ENCODE data around the gene BRIP1. TPM values are rescaled to one million over a fixed set of nuclear protein-coding genes. Genes with fewer than 3 reads are reported as not detected.

The BRIP1 gene
- total and polyA plus RNA-seq, 2 experiments from 2014 or later: 8.0 to 23.1 TPM

GRCh38 chr17:61700252-61700651 is 163.1 kb downstream of the BRIP1 start:
- Mint-ChIP-seq H3K4me3 (no peak overlapping the region), H3K9me3 (peaks cover 81% of the 10 kb centered on the region), H3K36me3 (ENCODE audit: low read depth) (peaks cover 90% of the 10 kb centered on the region), H3K4me1 (no peaks in the 10 kb centered on the region), H3K27me3 (ENCODE audit: insufficient read depth, low read depth, poor library complexity) (no peaks in the 10 kb centered on the region), H3K27ac (no peak overlapping the region)
- Histone ChIP-seq H3K27ac (ENCODE audit: low read depth) (no peak overlapping the region), H3K4me2 (no peak overlapping the region), H3K36me3 (ENCODE audit: insufficient read depth) (peaks cover 4% of the 10 kb centered on the region; the same call in 1 of the 2 replicates), H3K4me1 (ENCODE audit: insufficient read depth) (no peaks in the 10 kb centered on the region), H3K27me3 (ENCODE audit: insufficient read depth) (no peaks in the 10 kb centered on the region), H3K9me2 (ENCODE audit: insufficient read depth) (no peaks in the 10 kb centered on the region; the same call in 1 of the 2 replicates), H3F3A (replicated peaks; ENCODE audit: low read depth) (no peaks in the 10 kb centered on the region), H2AFZ (no peak overlapping the region), H4K20me1 (replicated peaks; ENCODE audit: insufficient read depth) (no peaks in the 10 kb centered on the region), H3K4me3 (no peak overlapping the region), H3K79me2 (replicated peaks; ENCODE audit: insufficient read depth) (no peaks in the 10 kb centered on the region)
- TF ChIP-seq EZH2 (IDR thresholded peaks at IDR 0.05; ENCODE audit: low read depth, unreplicated experiment) (no peak), POLR2AphosphoS5 (IDR thresholded peaks at IDR 0.05; ENCODE audit: low read depth) (no peak), ZNF462 (CRISPR knock-in tag; IDR thresholded peaks at IDR 0.05) (no peak), CREB1 (CRISPR knock-in tag; IDR thresholded peaks at IDR 0.05; ENCODE audit: low read depth) (no peak), NANOG (IDR thresholded peaks at IDR 0.05; ENCODE audit: borderline replicate concordance) (no peak), EZH2phosphoT487 (IDR thresholded peaks at IDR 0.05; ENCODE audit: unreplicated experiment) (no peak), ZNF114 (CRISPR knock-in tag; IDR thresholded peaks at IDR 0.05) (no peak), ZNF331 (CRISPR knock-in tag; IDR thresholded peaks at IDR 0.05; ENCODE audit: low read depth) (no peak), CTCF (conservative IDR thresholded peaks at IDR 0.05; ENCODE audit: low read depth in 2 of 2) (no peak), ETS1 (IDR thresholded peaks at IDR 0.05) (no peak), REST (IDR thresholded peaks at IDR 0.05; ENCODE audit: unreplicated experiment) (no peak), JUNB (IDR thresholded peaks at IDR 0.05; ENCODE audit: unreplicated experiment) (no peak)
- no peak for DNase-seq (ENCODE audit: low spot score)
- no peak for ATAC-seq

All from GM23338 (cell line).